ENCODE measurements around the gene MISP3. TPM values are rescaled to one million over a fixed set of nuclear protein-coding genes. Genes with fewer than 3 reads are reported as not detected.

The MISP3 gene
- total and polyA plus RNA-seq, 2 of the 8 experiments (the other 6 are each of a cell fraction or from before 2014, with no cell fraction given) = 0.74 to 1.4 TPM

GRCh38 chr19:14096272-14096992 is 23.8 kb downstream of the MISP3 start (continued):
- no peak for TF ChIP-seq CHD7 (IDR thresholded peaks at IDR 0.05; ENCODE audit: insufficient replicate concordance, low read length)
- no peak for TF ChIP-seq RBBP5 (IDR thresholded peaks at IDR 0.05; ENCODE audit: borderline replicate concordance, low read depth, low read length)
- no peak for TF ChIP-seq POLR2A (IDR thresholded peaks at IDR 0.05; ENCODE audit: control extremely low read depth in 1 of 2, low read depth in 2 of 2, low read length in 2 of 2)
- TF ChIP-seq RAD21 (IDR thresholded peaks at IDR 0.05 in 1 of 2, conservative IDR thresholded peaks at IDR 0.05 in 1 of 2; ENCODE audit: low read depth in 2 of 2, low read length in 2 of 2) = peak; percentile 66 to 74
- no peak for TF ChIP-seq POU5F1 (IDR thresholded peaks at IDR 0.05; ENCODE audit: low read depth, low read length)
- TF ChIP-seq POLR2AphosphoS5 (IDR thresholded peaks at IDR 0.05; ENCODE audit: low read depth, low read length) = no peak
- no peak for TF ChIP-seq EP300 (IDR thresholded peaks at IDR 0.05; ENCODE audit: borderline replicate concordance in 1 of 2, low read depth in 2 of 2, low read length in 2 of 2)
- TF ChIP-seq CEBPB (IDR thresholded peaks at IDR 0.05; ENCODE audit: low read depth, low read length) = no peak
- TF ChIP-seq RNF2 (IDR thresholded peaks at IDR 0.05; ENCODE audit: borderline replicate concordance, low read depth, low read length, missing control alignments, poor library complexity, severe bottlenecking) = no peak
